ENCODE data around the gene SPINT2. TPM values are rescaled to one million over a fixed set of nuclear protein-coding genes. Genes with fewer than 3 reads are reported as not detected.
"Not testable (repeated sequence)": the region's sequence is repeated elsewhere in the genome, so short reads cannot be mapped to it uniquely, and the experiment has no call there.

The SPINT2 gene
- total RNA-seq, 1 donor from 2014 or later, result 286 TPM

GRCh38 chr19:38239816-38240215, 24.6 kb upstream of the SPINT2 start:
- DNase-seq (ENCODE audit: low spot score), result no peak

DNA sequence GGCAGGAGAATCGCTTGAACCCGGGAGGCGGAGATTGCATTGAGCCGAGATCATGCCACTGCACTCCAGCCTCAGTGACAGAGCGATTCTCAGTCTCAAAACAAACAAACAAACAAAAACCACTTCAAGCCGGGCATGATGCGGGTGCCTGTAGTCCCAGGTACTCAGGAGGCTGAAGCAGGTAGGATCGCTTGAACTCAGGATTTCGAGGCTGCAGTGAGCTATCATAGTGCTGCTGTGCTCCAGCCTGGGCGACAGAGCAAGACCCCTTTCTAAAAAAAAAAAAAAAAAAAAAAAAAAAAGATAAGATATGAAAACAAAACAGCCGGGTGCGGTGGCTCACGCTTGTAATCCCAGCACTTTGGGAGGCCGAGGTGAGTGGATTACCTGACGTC, 21.1 kb upstream of the SPINT2 start:
- DNase-seq (ENCODE audit: low spot score), result no peak

GRCh38 chr19:38245826-38246498, 18.4 kb upstream of the SPINT2 start:
- no peak for DNase-seq (ENCODE audit: low spot score)

DNA sequence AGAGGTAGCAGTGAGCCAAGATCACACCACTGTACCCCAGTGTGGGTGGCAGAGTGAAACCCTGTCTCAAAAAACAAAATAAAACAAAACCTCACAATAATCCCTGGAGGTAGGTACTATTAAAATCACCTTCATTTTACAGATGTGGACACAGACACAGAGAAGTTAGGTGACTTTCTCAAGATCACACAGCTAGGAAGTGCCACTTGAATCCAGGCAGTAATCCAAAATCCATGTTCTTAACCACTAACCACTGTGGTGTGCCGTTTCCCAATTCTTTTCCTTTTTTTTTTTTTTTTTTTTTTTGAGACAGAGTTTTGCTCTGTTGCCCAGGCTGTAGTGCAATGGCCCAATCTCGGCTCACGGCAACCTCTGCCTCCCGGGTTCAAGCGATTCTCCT, 17.2 kb upstream of the SPINT2 start:
- DNase-seq (ENCODE audit: low spot score), result no peak

DNA sequence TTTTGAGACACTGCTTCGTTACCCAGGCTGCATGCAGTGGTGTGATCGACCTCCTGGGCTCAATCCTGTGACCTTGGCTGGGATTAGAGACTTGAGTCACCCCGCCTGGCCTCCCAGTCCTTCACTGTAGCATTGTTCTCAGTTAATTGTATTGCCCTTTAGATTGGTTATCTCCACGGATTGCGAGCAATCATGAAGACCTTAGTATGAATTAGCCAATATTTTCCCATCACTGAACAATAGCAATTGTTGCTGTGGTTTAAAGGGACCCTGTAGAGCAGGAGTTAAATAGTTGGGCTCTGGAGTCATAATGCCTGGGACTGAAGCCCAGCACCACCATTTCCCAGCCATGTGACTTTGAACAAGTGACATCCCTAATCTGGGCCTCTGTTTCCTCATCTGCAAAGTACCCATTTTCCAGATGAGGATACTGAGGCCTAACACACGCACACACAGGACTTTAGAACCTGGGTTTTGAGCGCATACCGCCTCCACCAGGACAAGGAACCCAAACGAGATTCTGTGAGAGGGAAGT, 16.6 kb upstream of the SPINT2 start:
- DNase-seq (ENCODE audit: low spot score), result no peak

DNA sequence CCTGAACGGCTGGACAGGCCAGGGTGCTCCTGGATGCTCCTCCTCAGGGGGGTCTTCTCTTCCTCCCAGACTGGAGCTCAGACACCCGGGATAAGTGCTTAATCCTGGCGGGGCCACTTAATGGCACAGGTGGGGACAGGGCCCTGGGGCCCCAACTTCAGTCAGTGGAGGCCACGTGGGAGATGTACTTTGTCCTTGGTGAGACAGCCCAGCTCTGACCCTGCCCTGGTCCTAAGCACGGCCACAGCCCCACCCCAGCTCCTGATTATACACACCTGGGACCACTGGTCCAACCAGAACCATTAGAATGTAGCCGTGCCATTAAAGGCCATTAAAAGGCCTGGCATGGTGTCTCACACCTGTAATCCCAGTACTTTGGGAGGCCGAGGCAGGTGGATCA, 16.0 kb upstream of the SPINT2 start:
- no peak for DNase-seq (ENCODE audit: low spot score)

DNA sequence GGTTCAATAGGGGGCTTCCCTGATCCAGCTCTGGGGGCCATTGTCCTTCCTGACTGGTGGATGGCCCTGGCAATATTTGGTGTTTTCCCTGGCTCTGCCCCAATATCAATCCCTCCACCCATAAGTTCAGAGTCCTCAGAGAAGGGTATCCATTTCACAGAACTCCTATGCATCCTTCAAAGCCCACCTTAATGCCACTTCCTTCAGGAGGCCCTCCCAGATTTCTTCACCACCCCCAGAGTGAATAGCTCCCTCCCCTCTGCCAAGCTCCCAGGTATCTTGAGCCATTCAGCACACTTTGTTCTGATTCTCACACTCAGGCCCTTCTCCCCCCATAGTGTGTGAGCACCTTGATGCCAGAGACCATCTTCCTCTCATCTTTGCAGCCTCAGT, 13.9 kb upstream of the SPINT2 start:
- no peak for DNase-seq (ENCODE audit: low spot score)

- DNase-seq (ENCODE audit: low spot score), result peak; percentile 87
Measured at GRCh38 chr19:38250821-38251563, 13.4 kb upstream of the SPINT2 start.

DNA sequence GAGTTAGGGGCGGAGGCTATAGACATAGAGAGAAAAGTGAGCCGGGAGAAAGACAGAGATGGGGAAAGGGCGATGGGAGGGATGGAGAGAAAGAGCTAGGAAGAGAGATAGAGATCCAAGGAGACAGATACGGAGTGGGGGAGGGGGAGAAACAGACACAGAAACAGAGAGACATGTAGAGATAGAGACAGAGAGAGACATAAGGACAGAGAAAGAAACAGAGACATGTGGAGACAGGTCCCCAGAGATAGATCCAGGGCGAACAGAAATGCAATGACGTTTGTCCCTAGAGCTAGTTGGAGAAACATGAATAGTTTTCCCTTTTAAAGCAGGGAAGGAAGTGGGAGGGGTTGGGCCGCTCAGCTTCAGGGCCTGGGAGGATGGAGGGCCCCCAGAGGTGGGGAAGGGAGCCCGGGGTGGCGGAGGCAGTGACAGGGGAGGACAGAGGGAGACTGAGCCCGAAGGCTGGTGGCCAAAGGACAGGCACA, 12.8 kb upstream of the SPINT2 start:
- DNase-seq (ENCODE audit: low spot score), result peak; percentile 68

GRCh38 chr19:38252385-38252784, 12.0 kb upstream of the SPINT2 start:
- no peak for DNase-seq (ENCODE audit: low spot score)

DNA sequence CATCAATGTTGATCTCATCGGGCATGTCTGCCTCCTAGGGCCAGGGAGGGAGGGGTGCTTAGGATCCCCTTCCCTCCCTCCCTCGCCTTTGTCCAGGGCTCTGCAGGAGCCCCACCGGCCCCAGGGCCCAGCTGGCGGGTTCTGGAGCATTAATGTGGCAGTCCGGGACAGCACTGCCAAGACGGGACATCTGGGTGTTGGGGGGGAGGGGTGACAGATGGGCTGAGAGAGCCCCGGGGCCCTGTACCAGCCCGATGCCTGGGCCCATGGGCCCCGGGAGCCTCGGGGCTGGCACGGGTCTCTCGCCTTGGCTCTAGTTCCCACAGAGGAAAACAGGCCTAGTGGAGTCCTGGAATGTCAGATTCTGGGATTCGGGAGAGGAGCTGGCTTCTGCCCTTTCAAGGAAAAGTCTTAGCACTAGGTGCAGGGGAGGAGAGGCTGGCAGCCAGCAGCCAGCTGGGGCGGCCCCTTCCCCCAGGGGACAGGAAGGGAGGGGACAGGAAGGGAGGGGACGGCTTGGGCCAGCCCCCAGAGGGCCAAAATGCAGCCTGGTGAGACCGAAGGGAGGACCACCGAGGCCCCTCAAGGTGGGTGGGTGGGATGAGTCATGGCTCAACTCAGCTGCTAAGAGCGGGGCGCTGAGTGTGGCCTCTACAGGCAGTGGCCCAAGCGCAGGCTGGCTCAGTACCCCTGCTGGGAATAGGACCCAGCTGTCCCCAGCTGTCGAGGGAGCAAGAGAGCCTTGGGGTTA, 11.3 kb upstream of the SPINT2 start:
- DNase-seq (ENCODE audit: low spot score), result peak; percentile 73

DNA sequence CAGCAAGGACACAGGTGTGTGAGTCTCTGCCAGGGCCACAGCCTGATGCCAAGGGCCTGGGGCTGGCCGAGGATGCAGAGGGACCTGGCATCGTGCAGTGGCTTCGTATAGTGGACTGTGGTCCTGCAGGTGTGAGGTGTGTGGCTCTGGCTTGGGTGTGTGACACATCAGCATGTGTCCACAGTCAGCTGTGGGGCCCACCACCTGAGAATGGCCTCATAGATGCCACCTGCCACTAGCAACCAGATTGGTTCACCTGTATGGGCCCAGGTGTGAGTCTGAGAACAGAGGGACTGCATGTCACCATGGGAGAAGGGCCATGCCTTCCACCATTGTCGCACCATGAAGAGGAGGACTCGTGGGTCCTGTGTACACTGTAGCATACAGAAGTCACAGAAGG, 10.6 kb upstream of the SPINT2 start:
- no peak for DNase-seq (ENCODE audit: low spot score)

DNA sequence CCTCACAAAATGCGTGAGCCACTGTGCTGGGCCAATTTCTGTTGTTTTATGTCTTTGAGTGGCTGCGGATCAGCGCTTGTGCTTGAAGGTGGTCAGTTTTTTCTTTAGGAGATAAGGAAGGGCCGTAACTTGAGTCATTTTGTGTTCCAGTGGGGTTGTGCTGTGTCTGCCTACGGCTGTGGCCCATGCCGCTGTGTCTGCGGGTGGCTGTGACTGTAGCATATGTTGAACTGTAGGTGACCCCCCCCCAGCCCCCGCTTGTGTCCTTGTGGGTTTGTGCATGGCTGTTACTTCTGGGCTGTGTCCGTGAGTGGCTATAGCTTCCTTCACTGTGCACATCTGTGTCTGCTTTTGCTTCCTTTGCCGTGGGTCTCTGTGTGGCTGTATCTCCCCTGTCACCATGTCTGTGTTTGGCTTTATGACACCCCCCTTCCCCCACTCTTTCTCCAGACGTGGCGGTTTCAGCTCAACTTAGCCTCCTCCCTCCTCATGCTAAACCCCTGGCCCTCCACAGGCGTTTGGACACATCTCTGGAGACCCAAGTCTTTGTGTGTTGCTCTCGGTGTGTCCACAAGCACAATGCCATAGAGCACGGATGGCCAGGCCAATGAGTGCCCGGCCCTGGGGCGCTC, 8.9 kb upstream of the SPINT2 start:
- no peak for DNase-seq (ENCODE audit: low spot score)

DNA sequence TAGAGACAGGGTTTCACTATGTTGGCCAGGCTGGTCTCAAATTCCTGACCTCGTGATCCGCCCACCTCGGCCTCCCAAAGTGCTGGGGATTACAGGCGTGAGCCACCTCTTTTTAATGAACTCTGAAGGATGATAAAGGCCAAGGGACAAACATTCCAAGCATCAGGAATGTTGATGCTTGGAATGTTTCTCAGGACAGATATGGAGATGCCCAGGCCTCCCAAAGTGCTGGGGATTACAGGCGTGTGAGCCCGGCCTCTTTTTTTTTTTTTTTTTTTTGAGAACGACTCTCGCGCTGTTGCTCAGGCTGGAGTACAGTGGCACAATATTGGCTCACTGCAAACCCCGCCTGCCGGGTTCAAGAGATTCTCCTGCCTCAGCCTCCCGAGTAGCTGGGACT, 2.4 kb upstream of the SPINT2 start:
- not testable (repeated sequence) for DNase-seq (ENCODE audit: low spot score)

GRCh38 chr19:38262585-38263268, 1.6 kb upstream of the SPINT2 start:
- DNase-seq (ENCODE audit: low spot score), result no peak

GRCh38 chr19:38263689-38264485, 486 bp upstream of the SPINT2 start:
- peak; percentile 89 for DNase-seq (ENCODE audit: low spot score)

DNA sequence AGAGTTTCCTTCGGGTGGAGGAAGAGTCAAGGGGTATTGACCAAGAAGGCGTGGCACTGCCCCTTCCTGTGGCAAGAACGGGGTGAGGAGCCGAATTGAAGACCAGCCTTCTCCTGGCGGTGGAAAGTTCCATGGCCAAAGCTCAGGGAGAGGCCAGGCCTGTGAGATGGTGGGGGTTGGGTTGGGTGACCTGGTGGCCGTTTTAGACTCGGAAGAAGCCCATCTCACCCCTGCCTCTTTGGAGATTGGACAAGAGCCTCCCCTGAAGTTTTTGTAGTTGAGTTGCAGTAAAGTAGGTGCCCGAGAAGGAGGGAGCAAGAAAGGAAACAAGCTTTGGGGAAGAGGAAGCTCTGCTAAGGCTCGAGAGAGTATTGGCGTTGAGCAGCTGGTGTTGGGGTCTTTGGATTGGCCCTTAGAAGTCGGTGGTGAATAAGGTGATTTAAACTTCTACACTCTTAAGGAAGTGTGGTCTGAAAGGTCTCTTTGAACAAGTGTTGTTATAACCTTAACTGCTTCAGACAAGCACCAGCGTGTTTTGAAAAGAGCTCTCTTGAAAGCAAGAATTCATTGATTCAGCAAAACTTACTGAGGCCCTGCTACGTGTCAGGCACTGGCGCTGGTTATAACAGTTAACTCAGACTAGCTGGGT, 964 bp downstream of the SPINT2 start:
- DNase-seq (ENCODE audit: low spot score), result no peak

GRCh38 chr19:38265921-38266429, 1.6 kb downstream of the SPINT2 start:
- DNase-seq (ENCODE audit: low spot score), result no peak

- DNase-seq (ENCODE audit: low spot score), result no peak
Measured at GRCh38 chr19:38266981-38267597, 2.7 kb downstream of the SPINT2 start.

Data from ureter (tissue), 1 donor.